Osteocyte (in vitro differentiated cells): ENCODE measurements around the gene ADARB1. TPM values are rescaled to one million over a fixed set of nuclear protein-coding genes. Genes with fewer than 3 reads are reported as not detected.

Experiments
- DNase-seq: peaks from one replicate; pipeline ENCODE4 v3.0.0; 2021; ENCODE audit warnings: mixed read lengths; ENCODE audit not compliant: unreplicated experiment; ENCODE audit errors: extremely low spot score
- H3K27ac Mint-ChIP-seq: one replicate; pipeline ENCODE4 v1.8.0; 2021; ENCODE audit warnings: mild to moderate bottlenecking, mixed read lengths; ENCODE audit not compliant: unreplicated experiment
- H3K27me3 Mint-ChIP-seq: one replicate; pipeline ENCODE4 v1.8.0; 2021; ENCODE audit warnings: mixed read lengths; ENCODE audit not compliant: unreplicated experiment
- H3K36me3 Mint-ChIP-seq: one replicate; pipeline ENCODE4 v1.8.0; 2021; ENCODE audit warnings: mixed read lengths; ENCODE audit not compliant: unreplicated experiment
- H3K4me1 Mint-ChIP-seq: one replicate; pipeline ENCODE4 v1.8.0; 2021; ENCODE audit warnings: mixed read lengths; ENCODE audit not compliant: unreplicated experiment
- H3K4me3 Mint-ChIP-seq: one replicate; pipeline ENCODE4 v1.8.0; 2021; ENCODE audit warnings: mild to moderate bottlenecking, moderate library complexity, mixed read lengths; ENCODE audit not compliant: unreplicated experiment
- H3K9me3 Mint-ChIP-seq: one replicate; pipeline ENCODE4 v1.8.0; 2021; ENCODE audit warnings: mixed read lengths; ENCODE audit not compliant: unreplicated experiment
- CTCF ChIP-seq: fragments of 200-600 bp; sonication (generic); IDR thresholded peaks from 2 replicates; pipeline ENCODE4 v1.5.0; 2021; ENCODE audit warnings: antibody characterized with exemption, mild to moderate bottlenecking, moderate library complexity
- total RNA-seq: library from RNA; stranded (reverse); gene quantifications from 2 replicates; pipeline ENCODE4 v1.2.1, GENCODE V29; 2021

The ADARB1 gene
- total RNA-seq, 1 donor from 2014 or later, result 126 TPM

- H3K27me3 Mint-ChIP-seq, result no peaks in the 10 kb centered on the region
- no peak for DNase-seq
- H3K36me3 Mint-ChIP-seq, result peaks cover 11% of the 10 kb centered on the region
Measured at GRCh38 chr21:45135122-45135521, 60.7 kb downstream of the ADARB1 start.

DNA sequence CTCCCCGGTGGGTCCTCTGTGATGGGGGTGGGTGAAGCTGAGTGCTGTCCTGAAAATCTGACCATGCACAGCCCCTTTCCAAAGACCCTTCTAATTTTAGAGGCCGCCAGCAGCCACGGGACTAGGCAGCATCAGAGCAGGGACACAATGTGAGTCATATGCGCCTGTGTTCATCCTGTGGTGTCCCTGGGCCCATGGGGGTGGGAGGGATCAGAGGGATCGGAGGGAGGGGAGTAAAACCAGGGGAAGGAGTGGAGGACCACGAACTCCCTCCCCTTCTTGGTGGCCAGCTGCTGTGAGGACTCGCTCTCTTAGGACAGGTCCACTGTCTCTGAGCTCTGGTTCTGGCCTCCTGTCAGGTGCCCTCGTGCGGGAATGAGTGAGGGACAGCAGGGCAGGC, 61.5 kb downstream of the ADARB1 start:
- no peak for DNase-seq
- H3K27ac Mint-ChIP-seq, result peak overlapping the region; percentile 54
- peaks cover 11% of the 10 kb centered on the region for H3K36me3 Mint-ChIP-seq
- no peaks in the 10 kb centered on the region for H3K27me3 Mint-ChIP-seq
- H3K4me1 Mint-ChIP-seq, result peaks cover 74% of the 10 kb centered on the region
- no peak for TF ChIP-seq CTCF
- no peak overlapping the region for H3K4me3 Mint-ChIP-seq
- no peaks in the 10 kb centered on the region for H3K9me3 Mint-ChIP-seq

More at GRCh38 chr21:45135122-45135521, 60.7 kb downstream of the ADARB1 start:
- peak overlapping the region; percentile 72 for H3K27ac Mint-ChIP-seq
- H3K9me3 Mint-ChIP-seq, result no peaks in the 10 kb centered on the region
- no peak for TF ChIP-seq CTCF
- H3K4me1 Mint-ChIP-seq, result peaks cover 77% of the 10 kb centered on the region
- H3K4me3 Mint-ChIP-seq, result no peak overlapping the region

- TF ChIP-seq CTCF, result no peak
- peaks cover 11% of the 10 kb centered on the region for H3K36me3 Mint-ChIP-seq
- no peaks in the 10 kb centered on the region for H3K27me3 Mint-ChIP-seq
- no peak for DNase-seq
- peaks cover 68% of the 10 kb centered on the region for H3K4me1 Mint-ChIP-seq
- H3K9me3 Mint-ChIP-seq, result no peaks in the 10 kb centered on the region
- H3K4me3 Mint-ChIP-seq, result no peak overlapping the region
- H3K27ac Mint-ChIP-seq, result peak overlapping the region; percentile 54
Measured at GRCh38 chr21:45136500-45136899, 62.1 kb downstream of the ADARB1 start.

DNA sequence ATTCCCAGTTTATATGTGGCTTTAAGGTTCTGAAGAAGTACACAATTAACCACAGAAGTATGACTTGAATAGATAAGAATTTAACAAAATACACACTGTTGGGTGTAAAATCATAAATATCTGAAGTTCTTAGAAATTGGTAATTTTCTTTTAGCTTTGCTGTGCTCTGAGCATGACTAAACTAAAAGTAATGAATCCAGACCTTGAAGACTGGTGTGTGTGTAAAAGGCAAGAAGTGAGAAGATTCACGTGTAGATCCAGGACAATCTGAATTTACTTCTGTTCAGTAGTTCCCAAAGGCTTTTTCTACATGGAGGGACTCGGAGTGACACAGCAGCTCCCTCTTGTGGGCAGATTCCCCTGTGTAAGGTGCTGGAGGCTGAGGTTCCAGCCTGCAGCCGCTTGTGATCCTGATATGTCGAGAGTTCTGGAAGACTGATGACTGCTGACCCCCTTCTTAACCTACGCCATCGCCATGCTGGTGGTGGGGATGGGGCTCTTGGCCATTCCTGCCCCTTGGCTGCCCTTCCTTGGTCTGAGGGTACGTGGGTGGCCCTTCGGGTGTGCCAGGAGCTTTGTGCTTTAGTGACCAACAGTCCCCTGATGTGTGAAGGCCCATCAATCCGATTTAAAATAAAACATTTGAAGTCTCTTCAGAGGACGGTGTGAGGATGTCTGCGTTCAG, 62.7 kb downstream of the ADARB1 start:
- no peak overlapping the region for H3K4me3 Mint-ChIP-seq
- no peaks in the 10 kb centered on the region for H3K27me3 Mint-ChIP-seq
- H3K36me3 Mint-ChIP-seq, result peaks cover 11% of the 10 kb centered on the region
- DNase-seq, result peak; percentile 93
- peaks cover 65% of the 10 kb centered on the region for H3K4me1 Mint-ChIP-seq
- peak; percentile 96 for TF ChIP-seq CTCF
- H3K27ac Mint-ChIP-seq, result peak overlapping the region; percentile 61
- no peaks in the 10 kb centered on the region for H3K9me3 Mint-ChIP-seq

GRCh38 chr21:45137612-45137937, 63.2 kb downstream of the ADARB1 start:
- H3K36me3 Mint-ChIP-seq, result peaks cover 11% of the 10 kb centered on the region
- H3K4me1 Mint-ChIP-seq, result peaks cover 66% of the 10 kb centered on the region
- DNase-seq, result no peak
- no peak for TF ChIP-seq CTCF
- H3K27ac Mint-ChIP-seq, result peak overlapping the region; percentile 61
- no peaks in the 10 kb centered on the region for H3K27me3 Mint-ChIP-seq
- H3K4me3 Mint-ChIP-seq, result no peak overlapping the region
- no peaks in the 10 kb centered on the region for H3K9me3 Mint-ChIP-seq
